BLaER1 (cell line): Measurements from ENCODE around the gene DGKB.

Source experiments
- H3K27ac ChIP-seq: shearing (Covaris generic); formaldehyde crosslinking; 2 replicates; pipeline ENCODE4 v1.8.1; 2022
- H3K27me3 ChIP-seq: shearing (Covaris generic); formaldehyde crosslinking; 2 replicates; pipeline ENCODE4 v1.8.1; 2022
- H3K36me3 ChIP-seq: shearing (Covaris generic); formaldehyde crosslinking; 2 replicates; pipeline ENCODE4 v1.8.1; 2022
- H3K4me1 ChIP-seq: shearing (Covaris generic); formaldehyde crosslinking; 2 replicates; pipeline ENCODE4 v1.8.1; 2022
- H3K4me2 ChIP-seq: shearing (Covaris generic); formaldehyde crosslinking; 2 replicates; pipeline ENCODE4 v1.8.1; 2022
- H3K4me3 ChIP-seq: shearing (Covaris generic); formaldehyde crosslinking; 2 replicates; pipeline ENCODE4 v1.8.1; 2022
- H3K9ac ChIP-seq: shearing (Covaris generic); formaldehyde crosslinking; 2 replicates; pipeline ENCODE4 v1.8.1; 2022
- H3K9me3 ChIP-seq: shearing (Covaris generic); formaldehyde crosslinking; 2 replicates; pipeline ENCODE4 v1.8.1; 2022
- H4K20me1 ChIP-seq: shearing (Covaris generic); formaldehyde crosslinking; 2 replicates; pipeline ENCODE4 v1.8.1; 2022
- Cebpa-rat ChIP-seq: shearing (Covaris generic); IDR thresholded peaks from 2 replicates; pipeline ENCODE4 v1.8.1; 2022

The DGKB gene

DNA sequence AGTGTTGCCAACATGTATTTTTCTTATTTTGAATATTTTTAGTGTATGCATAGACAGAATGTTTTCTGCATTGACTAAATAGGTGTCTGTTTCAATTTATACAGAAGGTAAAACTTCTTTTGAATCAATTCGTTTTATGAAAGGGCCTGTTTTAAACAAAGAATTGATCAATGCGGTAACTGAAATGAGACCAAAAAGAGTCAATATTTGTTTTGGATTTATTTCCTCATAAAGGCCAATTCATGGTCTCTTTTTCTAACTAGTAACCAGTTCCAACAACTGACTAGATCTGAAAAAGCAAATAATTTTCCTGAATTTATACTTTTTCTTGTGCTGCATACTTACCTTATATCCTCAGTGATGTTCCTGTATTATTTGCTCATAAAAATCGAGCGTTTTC, 320.5 kb downstream of the DGKB start:
- Histone ChIP-seq H3K4me3 (no peak overlapping the region), H3K27me3 (no peaks in the 10 kb centered on the region), H3K36me3 (no peaks in the 10 kb centered on the region), H3K27ac (no peak overlapping the region), H3K4me1 (no peaks in the 10 kb centered on the region), H3K4me2 (no peak overlapping the region), H3K9me3 (peaks cover 10% of the 10 kb centered on the region), H3K9ac (no peak overlapping the region), H4K20me1 (no peaks in the 10 kb centered on the region)
- no peak for TF ChIP-seq Cebpa-rat

DNA sequence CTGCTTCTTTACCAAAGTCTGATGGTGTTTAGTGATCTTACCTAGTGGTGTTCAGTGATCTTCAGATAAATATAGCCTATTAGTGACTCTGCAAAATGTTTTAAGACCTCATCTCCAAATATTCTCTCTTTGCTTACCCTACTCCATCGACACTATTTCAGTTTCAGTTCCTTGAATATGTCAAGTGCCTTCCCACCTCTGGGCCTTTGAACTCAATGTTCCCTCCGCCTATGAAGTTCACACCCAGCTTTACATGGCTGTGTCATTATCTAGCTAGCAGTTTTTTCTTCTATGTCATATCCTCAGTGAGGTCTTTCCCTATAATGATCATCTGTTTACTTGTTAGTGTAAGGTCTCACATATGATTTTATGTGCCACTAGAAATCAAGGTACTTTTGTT, 322.6 kb downstream of the DGKB start:
- Histone ChIP-seq H3K27ac (no peak overlapping the region), H4K20me1 (no peaks in the 10 kb centered on the region), H3K36me3 (no peaks in the 10 kb centered on the region), H3K9me3 (no peaks in the 10 kb centered on the region), H3K4me1 (no peaks in the 10 kb centered on the region), H3K27me3 (no peaks in the 10 kb centered on the region), H3K4me3 (no peak overlapping the region), H3K4me2 (no peak overlapping the region), H3K9ac (no peak overlapping the region)
- no peak for TF ChIP-seq Cebpa-rat

DNA sequence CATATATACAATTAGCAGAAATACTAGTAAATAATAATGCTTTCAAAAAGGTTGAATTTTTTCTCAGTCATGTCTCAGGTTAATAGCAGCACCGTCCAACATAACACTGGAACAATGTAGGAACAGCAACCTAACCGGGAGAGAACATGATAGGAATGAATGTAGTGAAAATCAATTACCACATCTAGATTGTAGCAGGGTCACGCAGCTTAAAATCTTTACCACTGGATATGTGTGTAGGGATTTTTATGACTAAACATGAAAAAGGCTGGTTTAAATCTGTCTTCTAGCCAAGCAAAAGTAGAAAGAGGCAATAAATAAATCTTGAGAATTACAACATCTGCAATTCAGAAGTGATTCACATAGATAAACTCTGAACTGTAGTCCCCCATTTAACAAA, 326.0 kb downstream of the DGKB start:
- Histone ChIP-seq H3K9me3 (no peaks in the 10 kb centered on the region), H4K20me1 (no peaks in the 10 kb centered on the region), H3K36me3 (no peaks in the 10 kb centered on the region), H3K4me1 (no peaks in the 10 kb centered on the region), H3K9ac (no peak overlapping the region), H3K4me2 (no peak overlapping the region), H3K27me3 (no peaks in the 10 kb centered on the region), H3K4me3 (no peak overlapping the region), H3K27ac (no peak overlapping the region)
- no peak for TF ChIP-seq Cebpa-rat

DNA sequence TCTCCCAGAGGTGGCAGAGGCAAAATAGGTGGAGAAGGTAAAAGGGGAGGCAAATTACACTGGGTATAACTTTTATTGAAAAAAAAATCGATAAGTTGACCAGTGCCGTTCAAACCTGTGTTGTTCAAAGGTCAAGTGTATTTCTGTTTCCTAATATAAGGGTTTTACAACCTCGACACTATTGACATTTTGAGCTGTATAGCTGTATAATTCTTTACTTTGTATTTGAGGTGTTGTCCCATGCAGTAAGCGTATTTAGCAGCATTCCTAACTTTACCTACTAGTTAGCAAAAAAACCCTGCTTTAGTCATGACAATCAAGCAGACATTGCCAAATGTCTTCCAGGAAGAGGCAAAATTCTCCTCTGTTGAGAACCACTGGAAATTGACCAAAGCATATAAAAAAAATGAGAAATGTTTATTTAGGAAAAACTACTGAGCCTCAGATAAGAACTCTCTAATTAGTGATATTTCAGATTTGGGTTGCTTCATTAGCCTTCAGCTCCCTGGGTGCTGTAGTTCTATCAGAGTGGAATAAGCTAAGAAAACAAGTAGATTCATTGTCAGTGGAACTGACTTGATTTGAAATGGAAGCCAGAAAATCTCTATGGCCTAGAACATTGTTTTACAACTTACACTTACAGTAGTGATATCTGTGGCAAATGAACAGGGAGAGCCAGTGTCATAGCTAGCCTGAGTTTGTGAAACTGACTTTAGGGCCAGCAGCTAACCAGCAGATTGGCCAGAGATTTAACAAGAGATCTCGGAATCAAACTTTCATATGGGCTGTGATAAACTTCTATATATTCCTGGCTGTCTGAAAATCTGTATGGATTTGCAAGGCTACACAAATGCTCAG, 331.6 kb downstream of the DGKB start:
- Histone ChIP-seq H3K9ac (no peak overlapping the region), H3K27me3 (no peaks in the 10 kb centered on the region), H3K4me3 (no peak overlapping the region), H3K36me3 (no peaks in the 10 kb centered on the region), H3K4me1 (no peaks in the 10 kb centered on the region), H3K9me3 (no peaks in the 10 kb centered on the region), H3K4me2 (no peak overlapping the region), H3K27ac (no peak overlapping the region), H4K20me1 (no peaks in the 10 kb centered on the region)
- no peak for TF ChIP-seq Cebpa-rat

DNA sequence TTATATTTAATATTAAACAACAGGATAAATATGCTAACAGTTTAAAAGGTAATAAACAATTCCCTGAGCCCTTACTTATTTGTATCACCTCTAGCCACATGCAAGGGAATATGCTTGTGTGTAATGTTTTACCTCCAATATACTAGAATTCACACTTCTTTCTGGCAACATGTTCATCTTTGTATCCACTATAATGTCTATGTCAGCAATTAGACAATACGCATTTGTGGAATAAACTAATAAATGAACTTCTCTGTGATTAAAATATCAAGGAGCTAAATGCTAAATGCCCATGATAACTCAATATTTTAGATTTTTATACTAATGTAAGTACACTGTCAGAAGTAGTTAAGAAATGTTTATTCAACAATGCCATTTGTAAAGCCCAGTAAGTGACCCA, 350.5 kb downstream of the DGKB start:
- TF ChIP-seq Cebpa-rat: no peak
- H3K9me3 ChIP-seq: no peaks in the 10 kb centered on the region
- peaks cover 11% of the 10 kb centered on the region for H3K4me1 ChIP-seq

DNA sequence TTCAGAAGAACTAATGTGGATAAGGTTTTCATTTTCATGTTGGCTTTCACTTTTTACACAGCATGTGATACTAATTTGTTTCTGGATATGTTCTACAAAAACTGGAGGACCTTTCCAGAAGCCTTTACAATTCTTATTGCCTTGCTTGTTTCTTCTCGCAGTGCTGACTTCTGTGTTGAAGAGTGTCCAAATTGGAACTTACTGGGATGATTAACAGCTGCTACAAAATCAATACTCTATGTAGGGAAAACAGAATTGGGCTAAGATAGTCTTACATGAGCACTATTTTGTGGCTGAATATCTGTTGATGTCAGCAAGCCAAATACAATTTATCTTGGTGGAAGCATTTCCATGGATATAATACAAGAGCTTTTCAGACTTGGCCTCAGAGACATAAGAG, 351.2 kb downstream of the DGKB start:
- Histone ChIP-seq H3K4me3 (no peak overlapping the region), H3K36me3 (no peaks in the 10 kb centered on the region)

More for the DNA sequence above, 350.5 kb downstream of the DGKB start:
- Histone ChIP-seq H3K36me3 (no peaks in the 10 kb centered on the region), H3K4me3 (no peak overlapping the region), H3K27me3 (no peaks in the 10 kb centered on the region), H4K20me1 (no peaks in the 10 kb centered on the region), H3K27ac (no peak overlapping the region), H3K4me2 (no peak overlapping the region), H3K9ac (no peak overlapping the region)

DNA sequence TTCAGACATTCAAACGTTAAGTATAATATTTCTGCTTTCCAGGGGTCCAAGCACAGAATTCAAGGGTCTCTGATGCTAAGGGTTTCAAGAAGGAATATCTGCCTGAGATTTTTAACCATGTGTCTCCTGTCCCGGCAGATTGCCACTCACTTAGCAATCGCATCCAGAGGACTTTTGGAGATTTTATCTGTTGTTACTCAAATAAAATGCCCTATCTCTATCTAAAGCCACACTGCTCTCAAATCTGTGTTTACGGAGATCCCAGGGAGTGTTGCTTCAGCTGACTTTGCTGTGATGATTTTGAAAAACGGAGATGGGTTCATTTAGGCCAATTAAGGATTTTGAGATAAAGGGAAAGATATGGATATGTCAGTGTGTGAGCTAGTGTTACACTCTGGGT, 359.9 kb downstream of the DGKB start:
- Histone ChIP-seq H3K9me3 (no peaks in the 10 kb centered on the region), H3K27me3 (no peaks in the 10 kb centered on the region), H3K36me3 (no peaks in the 10 kb centered on the region), H4K20me1 (no peaks in the 10 kb centered on the region), H3K9ac (no peak overlapping the region), H3K4me1 (no peaks in the 10 kb centered on the region), H3K4me3 (no peak overlapping the region), H3K4me2 (no peak overlapping the region), H3K27ac (no peak overlapping the region)
- no peak for TF ChIP-seq Cebpa-rat

More for the DNA sequence above, 351.2 kb downstream of the DGKB start:
- no peaks in the 10 kb centered on the region for H3K9me3 ChIP-seq
- no peak for TF ChIP-seq Cebpa-rat
- peaks cover 11% of the 10 kb centered on the region for H3K4me1 ChIP-seq
- H4K20me1 ChIP-seq: no peaks in the 10 kb centered on the region
- H3K27ac ChIP-seq: no peak overlapping the region
- H3K9ac ChIP-seq: no peak overlapping the region
- H3K27me3 ChIP-seq: no peaks in the 10 kb centered on the region
- H3K4me2 ChIP-seq: no peak overlapping the region

DNA sequence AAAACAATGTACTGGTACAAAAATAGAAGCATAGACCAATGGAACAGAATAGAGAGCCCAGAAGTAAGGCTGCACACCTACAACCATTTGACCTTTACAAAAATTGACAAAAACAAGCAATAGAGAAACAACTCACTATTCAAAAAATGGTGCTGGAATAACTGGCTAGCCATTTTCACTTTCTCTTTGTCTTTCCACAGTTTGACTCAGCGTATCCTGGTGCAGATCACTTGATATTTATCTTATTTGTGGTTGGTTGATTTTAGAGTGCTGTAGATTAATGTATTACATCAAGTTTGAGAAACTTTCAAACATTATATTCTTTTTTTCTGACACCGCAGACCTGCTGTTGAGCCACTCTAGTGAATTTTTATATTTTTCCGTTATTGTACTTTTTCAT, 381.4 kb downstream of the DGKB start:
- no peak overlapping the region for H3K4me3 ChIP-seq

DNA sequence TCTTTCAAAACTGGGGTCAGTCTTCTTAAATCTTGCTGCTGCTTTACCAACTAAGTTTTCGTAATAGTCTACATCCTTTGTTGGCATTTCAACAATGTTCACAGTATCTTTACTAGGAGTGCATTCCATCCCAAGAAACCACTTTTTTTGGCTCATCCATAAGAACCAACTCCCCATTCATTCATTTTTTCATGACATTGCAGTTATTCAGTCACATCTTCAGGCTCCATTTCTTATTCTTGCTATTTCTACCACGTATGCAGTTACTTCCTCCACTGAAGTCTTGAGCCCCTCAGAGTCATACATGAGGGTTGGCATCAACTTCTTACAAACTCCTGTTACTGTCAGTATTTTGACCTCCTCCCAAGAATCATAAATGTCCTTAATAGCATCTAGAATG, 392.3 kb downstream of the DGKB start:
- Histone ChIP-seq H3K4me1 (no peaks in the 10 kb centered on the region), H3K27me3 (no peaks in the 10 kb centered on the region), H4K20me1 (no peaks in the 10 kb centered on the region), H3K9ac (no peak overlapping the region), H3K9me3 (peaks cover 13% of the 10 kb centered on the region), H3K4me2 (no peak overlapping the region), H3K4me3 (no peak overlapping the region), H3K27ac (no peak overlapping the region), H3K36me3 (no peaks in the 10 kb centered on the region)
- TF ChIP-seq Cebpa-rat: no peak

More for the DNA sequence above, 381.4 kb downstream of the DGKB start:
- Histone ChIP-seq H3K36me3 (no peaks in the 10 kb centered on the region), H3K9me3 (no peaks in the 10 kb centered on the region), H4K20me1 (no peaks in the 10 kb centered on the region), H3K4me2 (no peak overlapping the region), H3K27me3 (no peaks in the 10 kb centered on the region), H3K9ac (no peak overlapping the region), H3K27ac (no peak overlapping the region), H3K4me1 (no peaks in the 10 kb centered on the region)
- no peak for TF ChIP-seq Cebpa-rat

DNA sequence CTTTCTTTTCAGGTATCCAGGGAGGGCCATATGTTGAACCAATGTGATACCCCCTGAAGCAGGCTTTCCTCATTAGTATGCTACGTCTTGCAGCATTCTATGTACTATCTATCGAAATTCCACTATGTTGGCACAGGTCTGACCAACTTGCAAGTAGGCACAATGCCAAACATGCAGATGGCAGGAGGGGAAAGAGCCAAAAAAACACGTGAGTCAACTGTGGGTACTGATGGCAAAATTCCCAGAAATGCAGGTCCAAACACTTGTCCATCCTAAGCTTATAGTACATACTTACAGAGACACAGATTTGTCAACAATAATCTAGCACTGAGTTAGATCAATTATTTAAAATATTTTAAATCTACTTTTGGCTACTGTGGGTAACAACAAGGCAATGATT, 394.9 kb downstream of the DGKB start:
- Histone ChIP-seq H3K4me2 (no peak overlapping the region), H3K36me3 (no peaks in the 10 kb centered on the region), H3K4me1 (no peaks in the 10 kb centered on the region), H3K27ac (no peak overlapping the region), H3K9ac (no peak overlapping the region), H4K20me1 (no peaks in the 10 kb centered on the region), H3K9me3 (peaks cover 13% of the 10 kb centered on the region), H3K4me3 (no peak overlapping the region), H3K27me3 (no peaks in the 10 kb centered on the region)
- TF ChIP-seq Cebpa-rat: no peak
